GM08714 (cell line): ENCODE results near the gene TMTC2.

Experiments used
- H3K4me3 ChIP-seq: fragments of 200-500 bp; sonication (Bioruptor generic); 2 replicates; pipeline ENCODE4 v1.5.1; 2014; ENCODE audit warnings: mild to moderate bottlenecking, low read length, inconsistent platforms
- ZNF274 ChIP-seq: IDR thresholded peaks from 2 replicates; pipeline ENCODE4 v1.6.1; 2012; ENCODE audit warnings: mild to moderate bottlenecking, low read depth, low read length

TMTC2 gene

DNA sequence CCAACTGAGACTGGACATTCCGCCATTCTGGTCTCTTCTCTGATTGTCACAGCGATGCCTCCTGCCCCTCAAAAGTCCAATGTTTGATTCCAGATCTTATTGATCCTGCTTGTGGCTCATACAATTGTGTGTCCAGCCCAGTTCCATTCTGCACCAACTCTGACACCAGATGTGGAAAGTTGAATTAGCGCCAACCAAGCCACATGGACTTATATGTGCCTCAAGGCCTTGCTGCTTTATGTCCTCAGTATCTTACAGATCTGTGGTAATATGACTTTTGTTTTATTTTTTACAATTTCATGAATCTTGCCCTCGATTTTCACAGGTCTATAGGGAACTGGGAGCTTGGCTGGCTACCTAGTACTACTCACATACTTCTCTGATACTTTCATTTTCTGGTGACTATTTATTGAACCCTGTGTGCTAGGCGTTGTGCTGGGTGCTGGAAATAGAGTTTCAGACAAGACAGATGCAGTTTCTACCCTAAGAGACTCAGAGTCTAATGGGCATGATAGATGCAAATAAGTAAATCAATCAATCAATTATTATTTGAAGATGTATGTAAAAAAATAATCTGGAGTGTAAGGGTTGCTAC lies 472.0 kb downstream of the TMTC2 start:
- no peak overlapping the region for H3K4me3 ChIP-seq
- TF ChIP-seq ZNF274: no peak

- TF ChIP-seq ZNF274: no peak
- no peak overlapping the region for H3K4me3 ChIP-seq
These were observed 474.8 kb downstream of the TMTC2 start for GRCh38 chr12:83161456-83161855.

- H3K4me3 ChIP-seq: no peak overlapping the region
- TF ChIP-seq ZNF274: no peak
These were observed 482.0 kb downstream of the TMTC2 start for GRCh38 chr12:83168751-83169150.

GRCh38 chr12:83172441-83172840 lies 485.7 kb downstream of the TMTC2 start:
- H3K4me3 ChIP-seq: no peak overlapping the region
- TF ChIP-seq ZNF274: no peak

GRCh38 chr12:83172866-83173649 lies 486.4 kb downstream of the TMTC2 start:
- no peak overlapping the region for H3K4me3 ChIP-seq
- TF ChIP-seq ZNF274: no peak

DNA sequence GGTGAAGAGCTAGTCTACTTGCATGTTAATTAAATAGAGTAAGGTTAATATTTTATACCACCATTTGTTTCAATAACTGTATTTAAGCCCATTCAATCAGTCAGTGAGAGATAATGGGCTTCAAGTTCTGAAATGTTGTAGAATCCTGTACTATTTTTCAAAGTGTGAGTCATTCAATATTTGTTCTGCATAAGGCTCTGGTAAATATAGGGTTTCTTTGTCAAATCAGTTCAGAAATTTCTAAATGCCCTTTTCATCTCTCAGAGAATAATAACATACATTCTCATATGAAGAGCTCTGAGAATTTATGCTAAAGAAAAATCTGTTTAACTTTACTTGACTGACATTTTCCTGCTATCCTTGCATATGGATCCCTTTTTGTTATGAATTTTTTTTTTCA lies 493.3 kb downstream of the TMTC2 start:
- TF ChIP-seq ZNF274: no peak
- no peak overlapping the region for H3K4me3 ChIP-seq

GRCh38 chr12:83181074-83181473 lies 494.4 kb downstream of the TMTC2 start:
- no peak for TF ChIP-seq ZNF274

DNA sequence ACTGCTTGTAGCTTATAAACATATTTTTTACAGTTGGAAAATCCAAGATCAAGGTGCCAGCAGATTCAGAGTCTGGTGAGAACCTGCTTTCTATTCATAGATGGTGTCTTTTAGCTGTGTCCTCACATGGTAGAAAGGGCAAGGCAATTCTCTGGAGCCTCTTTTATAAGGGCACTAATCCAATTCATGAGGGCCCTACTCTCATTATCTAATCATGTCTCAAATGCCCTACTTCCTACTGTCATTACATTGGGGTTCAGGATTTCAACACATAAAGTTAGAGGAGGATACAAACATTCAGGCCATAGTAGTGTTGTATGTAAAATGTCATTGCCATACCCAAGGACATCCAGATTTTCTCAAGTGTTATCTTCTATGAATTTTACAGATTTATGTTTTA lies 496.4 kb downstream of the TMTC2 start:
- no peak for TF ChIP-seq ZNF274
- H3K4me3 ChIP-seq: no peak overlapping the region

More at GRCh38 chr12:83181074-83181473, 494.4 kb downstream of the TMTC2 start:
- no peak overlapping the region for H3K4me3 ChIP-seq
